Stimulated activated CD8-positive, alpha-beta memory T cell treated with anti-CD3 and anti-CD28 coated beads, Interleukin-4, amount 100 ng/mL, for 4 hours (primary cell): ENCODE measurements around the gene GGA2.
"Not testable (repeated sequence)": the region's sequence is repeated elsewhere in the genome, so short reads cannot be mapped to it uniquely, and the experiment has no call there.

Source experiments
- DNase-seq, 2 donors: peaks; one replicate each; pipeline ENCODE4 v3.0.0-alpha.2; 2020; ENCODE audit warnings: low read depth in 2 of 2, low spot score in 1 of 2

GGA2 gene

DNA sequence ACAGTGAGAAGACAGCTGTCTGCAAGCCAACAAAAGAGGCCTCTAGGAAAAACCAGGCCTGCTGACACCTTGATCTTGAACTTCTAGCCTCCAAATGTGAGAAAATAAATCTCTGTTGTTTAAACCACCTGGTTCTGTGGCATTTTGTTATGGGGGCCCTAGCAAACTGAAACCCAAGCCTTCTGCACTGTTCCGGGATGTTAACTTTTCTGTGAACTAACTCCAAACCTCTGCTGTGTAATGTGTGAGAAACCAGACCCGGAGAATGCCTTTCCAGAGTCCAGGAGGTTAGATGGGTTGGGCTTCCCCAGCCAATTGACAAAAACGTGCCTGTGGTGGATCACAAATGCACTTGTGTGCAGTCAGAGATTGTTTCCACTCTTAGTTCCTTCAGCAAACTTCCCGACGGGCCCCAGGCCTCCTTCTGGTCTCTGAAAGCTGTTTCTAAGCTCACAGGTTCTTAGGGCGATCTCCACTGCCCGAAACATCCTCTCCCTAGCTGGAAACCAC is 13.6 kb upstream of the GGA2 start:
- no peak for DNase-seq

- no peak for DNase-seq
Observed at GRCh38 chr16:23523321-23523720, 13.0 kb upstream of the GGA2 start.

GRCh38 chr16:23521965-23522364 is 11.7 kb upstream of the GGA2 start:
- DNase-seq = no peak

GRCh38 chr16:23521037-23521743 is 10.9 kb upstream of the GGA2 start:
- DNase-seq = no peak

DNA sequence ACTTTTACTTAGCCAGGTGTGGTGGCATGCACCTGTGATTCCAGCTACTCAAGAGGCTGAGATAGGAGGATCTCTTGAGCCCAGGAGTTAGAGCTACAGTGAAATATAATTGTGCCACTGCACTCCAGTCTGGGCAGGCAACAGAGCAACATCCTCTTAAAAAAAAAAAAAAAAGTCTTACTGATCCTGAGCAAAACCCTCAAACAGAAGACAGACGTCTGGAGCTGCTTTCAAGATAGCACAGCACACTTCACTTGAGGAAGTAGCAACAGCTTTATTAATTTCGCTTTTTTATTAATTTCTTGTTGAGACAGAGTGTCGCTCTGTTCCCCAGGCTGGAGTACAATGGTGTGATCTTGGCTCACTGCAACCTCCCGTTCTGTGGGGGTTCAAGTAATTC is 10.2 kb upstream of the GGA2 start:
- no peak for DNase-seq

- no peak for DNase-seq
Observed at GRCh38 chr16:23519282-23519681, 9.0 kb upstream of the GGA2 start.

DNA sequence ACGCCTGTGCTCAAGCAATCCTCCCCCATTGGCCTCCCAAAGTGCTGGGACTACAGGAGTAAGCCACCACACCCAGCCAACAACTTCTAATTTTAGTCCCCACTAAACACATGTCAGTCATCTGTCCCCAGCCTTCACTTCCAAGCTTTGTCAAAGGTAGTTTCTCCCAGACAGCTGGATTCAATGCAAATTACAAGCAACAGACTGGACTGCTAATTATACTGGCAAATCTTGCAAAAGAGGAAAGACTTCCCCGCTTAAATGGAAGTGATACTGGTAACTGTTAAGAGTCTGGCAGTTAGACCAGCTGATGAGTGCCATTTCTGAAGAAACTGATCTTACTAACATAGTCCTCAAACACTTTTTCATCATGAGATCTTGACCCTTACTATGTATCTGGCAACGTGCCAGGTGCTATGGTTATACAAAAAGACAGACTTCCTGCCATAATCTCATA is 8.2 kb upstream of the GGA2 start:
- no peak for DNase-seq

DNA sequence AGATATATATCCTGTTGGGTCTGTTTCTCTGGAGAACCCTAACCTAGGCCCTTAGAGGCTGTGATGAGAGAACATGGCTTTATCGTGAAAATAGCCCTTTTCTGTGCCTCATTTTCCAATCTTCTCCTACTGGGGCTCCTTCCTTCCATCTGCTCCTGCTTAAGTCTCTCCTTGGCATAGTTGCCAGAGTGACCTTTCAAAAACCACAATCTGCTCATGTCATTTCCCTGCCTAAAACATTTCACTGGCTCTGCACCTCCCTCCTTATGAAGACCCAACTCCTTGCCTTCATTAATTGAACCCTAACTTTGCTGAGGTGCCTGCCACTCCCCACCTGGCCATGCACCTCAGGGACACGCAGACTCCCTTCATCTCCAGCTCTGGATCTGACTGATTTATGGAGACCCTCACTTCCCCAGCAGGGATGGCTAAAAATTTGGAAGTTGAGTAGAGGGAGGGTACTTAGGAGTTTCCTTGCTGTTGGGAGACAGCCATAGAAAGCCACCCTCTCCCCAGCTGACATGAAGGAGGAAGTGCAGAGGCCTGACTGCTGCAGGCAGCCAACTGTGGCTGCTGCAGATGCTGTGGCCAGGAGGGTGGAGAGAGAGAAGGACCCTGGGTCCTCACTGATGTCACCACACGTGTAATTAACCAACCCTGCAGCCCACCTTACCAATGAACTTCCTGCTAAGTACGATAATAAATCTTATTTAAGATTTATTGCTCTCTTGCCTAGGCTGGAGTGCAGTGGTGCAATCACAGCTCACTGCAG is 6.3 kb upstream of the GGA2 start:
- DNase-seq = no peak

DNA sequence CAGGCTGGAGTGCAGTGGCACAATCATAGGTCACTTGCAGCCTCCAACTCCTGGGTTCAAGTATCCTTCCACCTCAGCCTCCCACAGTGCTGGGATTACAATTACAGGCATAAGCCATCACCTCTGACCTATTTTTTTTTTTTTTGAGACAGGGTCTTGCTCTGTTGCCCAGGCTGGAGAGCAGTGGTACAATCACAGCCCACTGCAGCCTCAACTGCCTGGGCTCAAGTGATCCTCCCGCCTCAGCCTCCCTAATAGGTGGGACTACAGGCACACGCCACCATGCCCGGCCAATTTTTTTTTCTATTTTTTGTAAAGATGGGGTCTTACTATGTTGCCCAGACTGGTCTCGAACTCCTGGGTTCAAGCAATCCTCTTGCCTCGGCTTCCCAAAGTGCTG is 5.6 kb upstream of the GGA2 start:
- DNase-seq = no peak

DNA sequence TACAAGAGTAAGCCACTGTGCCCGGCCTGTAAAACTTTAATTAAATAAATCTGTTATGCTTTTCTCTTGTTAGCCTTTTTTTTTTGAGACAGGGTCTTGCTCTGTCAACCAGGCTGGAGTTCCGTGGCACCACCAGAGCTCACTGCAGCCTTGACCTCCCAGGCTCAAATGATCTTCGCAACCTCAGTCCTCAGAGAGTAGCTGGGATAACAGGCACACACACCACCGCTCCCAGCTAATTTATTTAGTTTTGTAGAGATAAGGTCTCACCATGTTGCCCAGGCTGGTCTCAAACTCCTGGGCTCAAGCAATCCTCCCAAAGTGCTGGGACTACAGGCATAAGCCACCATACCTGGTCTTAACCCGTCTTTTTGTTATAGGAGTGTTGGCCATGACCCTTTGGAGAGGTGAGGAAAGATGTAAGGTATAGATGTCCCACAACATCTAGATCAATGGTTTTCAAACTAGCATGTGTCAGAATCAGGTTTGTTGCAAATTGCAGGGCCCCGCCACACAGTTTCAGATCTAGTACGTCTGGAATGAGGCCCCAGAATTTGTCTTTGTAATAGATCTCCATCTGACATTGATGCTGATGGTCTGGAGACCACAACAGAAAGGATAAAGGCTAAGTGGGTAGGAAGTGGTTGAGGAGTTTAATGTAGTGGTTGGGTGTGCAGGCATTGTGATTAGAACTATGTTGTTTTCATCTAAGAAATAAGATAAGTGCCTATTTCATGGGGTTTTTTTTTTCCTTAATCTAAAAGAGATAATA is 4.3 kb upstream of the GGA2 start:
- no peak for DNase-seq

DNA sequence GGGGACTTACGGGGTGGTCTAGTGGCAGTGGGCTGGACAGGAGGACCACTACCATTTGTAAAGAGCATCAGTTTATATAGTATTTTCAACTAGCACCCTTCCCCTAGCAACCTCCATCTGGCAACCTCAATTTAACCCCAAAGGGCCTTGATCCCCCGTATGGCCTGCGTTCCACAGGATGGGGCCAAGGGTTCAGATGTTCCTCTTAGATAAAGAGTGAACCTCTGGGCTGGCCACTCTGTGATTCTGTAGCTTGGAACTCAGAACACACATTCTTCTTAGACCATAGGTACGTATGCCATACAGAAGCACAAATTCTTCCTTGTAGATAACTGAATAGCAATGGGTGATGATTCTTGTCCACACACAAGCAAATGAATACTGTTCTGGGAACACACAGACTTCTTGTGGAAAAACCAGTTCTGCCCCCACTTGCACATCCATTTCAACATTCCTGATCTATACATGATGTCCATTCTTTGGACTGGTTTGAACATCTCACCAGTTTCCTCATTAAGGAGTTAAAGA is 1.9 kb upstream of the GGA2 start:
- DNase-seq = no peak

GRCh38 chr16:23511731-23512130 is 1.4 kb upstream of the GGA2 start:
- no peak for DNase-seq

DNA sequence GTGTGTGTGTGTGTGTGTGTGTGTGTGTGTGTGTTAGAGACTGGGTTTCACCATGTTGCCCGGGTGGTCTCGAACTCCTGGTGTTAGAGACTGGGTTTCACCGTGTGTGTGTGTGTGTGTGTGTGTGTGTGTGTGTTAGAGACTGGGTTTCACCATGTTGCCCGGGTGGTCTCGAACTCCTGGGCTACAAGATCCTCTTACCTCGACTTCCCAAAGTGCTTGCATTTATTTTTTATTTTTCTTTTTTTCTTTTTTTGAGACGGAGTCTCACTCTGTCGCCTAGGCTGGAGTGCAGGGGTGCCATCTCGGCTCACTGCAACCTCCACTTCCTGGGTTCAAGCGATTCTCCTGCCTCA is 599 bp upstream of the GGA2 start:
- not testable (repeated sequence) for DNase-seq

DNA sequence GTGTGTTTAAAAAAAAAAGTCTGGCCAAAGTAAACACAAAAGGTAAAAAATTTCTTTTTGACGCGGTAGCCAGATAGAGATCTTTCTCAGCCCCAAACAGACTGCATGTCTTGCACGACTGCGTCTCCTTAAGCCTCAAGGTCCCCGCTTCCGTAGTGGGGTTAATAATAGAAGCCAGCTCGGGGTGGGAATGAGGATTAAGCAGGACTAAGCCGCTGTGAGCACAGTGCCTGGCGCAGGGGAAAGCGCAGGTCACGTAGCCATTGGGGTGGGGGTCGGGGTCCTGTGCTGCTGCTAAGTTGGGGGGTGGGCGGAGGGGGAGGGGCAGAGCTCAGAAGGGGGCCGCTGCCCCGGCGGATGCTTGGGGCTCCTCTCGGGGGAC is 521 bp downstream of the GGA2 start:
- no peak for DNase-seq

DNA sequence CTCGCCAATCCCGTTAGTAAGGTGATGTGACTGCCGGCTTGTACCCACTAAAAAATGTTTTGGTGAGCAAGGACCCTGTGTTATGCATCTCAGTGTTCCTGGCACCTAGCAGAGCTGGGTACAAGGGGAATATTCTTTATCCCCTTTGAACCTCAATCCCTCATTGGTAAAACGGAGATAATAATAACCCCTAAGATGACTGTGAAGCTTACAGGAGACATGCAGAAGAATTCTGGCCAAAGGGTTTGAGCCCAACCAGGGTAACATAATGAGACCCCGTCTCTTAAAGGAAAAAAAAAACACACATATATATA is 896 bp downstream of the GGA2 start:
- no peak for DNase-seq

- DNase-seq = no peak
Observed at GRCh38 chr16:23508589-23509440, 1.5 kb downstream of the GGA2 start.

- DNase-seq = no peak
Observed at GRCh38 chr16:23506606-23506994, 3.7 kb downstream of the GGA2 start.

- DNase-seq = no peak
Observed at GRCh38 chr16:23505671-23506605, 4.4 kb downstream of the GGA2 start.

DNA sequence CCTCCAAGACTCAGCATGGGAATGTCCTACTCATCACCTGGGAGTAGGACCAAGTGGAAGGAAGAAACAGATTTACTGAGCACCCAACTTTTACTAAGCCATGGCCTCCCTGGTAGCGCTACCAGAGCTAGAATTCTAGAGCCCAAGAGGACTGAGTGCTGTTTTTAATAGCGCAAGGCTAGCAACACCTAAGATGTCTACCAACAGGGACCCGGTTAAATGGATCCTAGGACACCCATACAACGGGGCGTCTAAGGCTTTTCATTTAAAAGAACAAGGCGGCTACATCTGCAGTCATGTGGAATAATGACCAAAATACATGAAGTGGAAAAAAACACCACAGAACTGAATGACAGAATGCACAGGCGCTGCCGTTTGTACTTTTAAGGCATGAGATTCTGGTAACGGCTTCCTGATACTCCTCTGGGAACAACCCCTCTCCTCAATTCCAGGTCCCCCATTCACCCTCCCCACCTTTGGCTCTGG is 5.1 kb downstream of the GGA2 start:
- DNase-seq = no peak
